ACC112 (cell line): ENCODE results near the gene YTHDF1.

Experiments used
- H2AFZ ChIP-seq: fragments of 200-600 bp; sonication (generic); one replicate; pipeline ENCODE4 v1.6.0; 2017; ENCODE audit warnings: antibody characterized with exemption, low read length; ENCODE audit not compliant: unreplicated experiment
- H3K27ac ChIP-seq: fragments of 200-600 bp; sonication (generic); 2 replicates; pipeline ENCODE4 v1.5.1; 2014; ENCODE audit warnings: low read depth, mild to moderate bottlenecking, antibody characterized with exemption, low read length, moderate library complexity
- H3K27me3 ChIP-seq: fragments of 200-600 bp; sonication (generic); 2 replicates; pipeline ENCODE4 v1.6.1; 2014; ENCODE audit warnings: mild to moderate bottlenecking, antibody characterized with exemption, low read length, moderate library complexity, mixed read lengths; ENCODE audit not compliant: insufficient read depth
- H3K36me3 ChIP-seq: fragments of 200-600 bp; sonication (generic); 2 replicates; pipeline ENCODE4 v1.6.1; 2016; ENCODE audit warnings: mild to moderate bottlenecking, antibody characterized with exemption, low read length, moderate library complexity, mixed read lengths; ENCODE audit not compliant: insufficient read depth
- H3K4me1 ChIP-seq: fragments of 200-600 bp; sonication (generic); one replicate; pipeline ENCODE4 v1.6.1; 2016; ENCODE audit warnings: low read length, mixed read lengths; ENCODE audit not compliant: insufficient read depth, unreplicated experiment, control insufficient read depth
- H3K4me3 ChIP-seq: fragments of 200-600 bp; sonication (generic); 2 replicates; pipeline ENCODE4 v1.5.1; 2014; ENCODE audit warnings: mild to moderate bottlenecking, low read depth, low read length
- H3K79me2 ChIP-seq: fragments of 200-600 bp; sonication (generic); one replicate; pipeline ENCODE4 v1.6.0; 2016; ENCODE audit warnings: low read length; ENCODE audit not compliant: control insufficient read depth, unreplicated experiment, insufficient read depth

Gene YTHDF1

GRCh38 chr20:63167026-63167917, 48.7 kb downstream of the YTHDF1 start:
- Histone ChIP-seq H3K27me3 (peaks cover 50% of the 10 kb centered on the region), H3K4me1 (no peaks in the 10 kb centered on the region), H3K4me3 (no peak overlapping the region), H2AFZ (no peak overlapping the region), H3K27ac (no peak overlapping the region), H3K36me3 (no peaks in the 10 kb centered on the region), H3K79me2 (no peaks in the 10 kb centered on the region)

GRCh38 chr20:63166193-63167020, 49.5 kb downstream of the YTHDF1 start:
- no peak overlapping the region for H2AFZ ChIP-seq
- H3K79me2 ChIP-seq, result no peaks in the 10 kb centered on the region
- H3K36me3 ChIP-seq, result no peaks in the 10 kb centered on the region
- H3K4me1 ChIP-seq, result no peaks in the 10 kb centered on the region
- no peak overlapping the region for H3K27ac ChIP-seq
- no peak overlapping the region for H3K4me3 ChIP-seq
- peaks cover 51% of the 10 kb centered on the region for H3K27me3 ChIP-seq

- Histone ChIP-seq H3K4me3 (no peak overlapping the region), H3K27ac (no peak overlapping the region), H3K79me2 (no peaks in the 10 kb centered on the region), H3K4me1 (no peaks in the 10 kb centered on the region), H3K27me3 (peaks cover 45% of the 10 kb centered on the region), H3K36me3 (no peaks in the 10 kb centered on the region), H2AFZ (no peak overlapping the region)
These were observed 50.4 kb downstream of the YTHDF1 start for GRCh38 chr20:63165356-63166192.

GRCh38 chr20:63164484-63165355, 51.2 kb downstream of the YTHDF1 start:
- H3K79me2 ChIP-seq, result no peaks in the 10 kb centered on the region
- no peak overlapping the region for H2AFZ ChIP-seq
- peaks cover 37% of the 10 kb centered on the region for H3K27me3 ChIP-seq
- H3K27ac ChIP-seq, result no peak overlapping the region
- no peaks in the 10 kb centered on the region for H3K36me3 ChIP-seq
- no peaks in the 10 kb centered on the region for H3K4me1 ChIP-seq
- H3K4me3 ChIP-seq, result no peak overlapping the region

GRCh38 chr20:63163596-63164483, 52.1 kb downstream of the YTHDF1 start:
- Histone ChIP-seq H2AFZ (no peak overlapping the region), H3K36me3 (no peaks in the 10 kb centered on the region), H3K4me3 (no peak overlapping the region), H3K79me2 (no peaks in the 10 kb centered on the region), H3K4me1 (no peaks in the 10 kb centered on the region), H3K27ac (no peak overlapping the region), H3K27me3 (peaks cover 33% of the 10 kb centered on the region)

GRCh38 chr20:63163171-63163570, 52.8 kb downstream of the YTHDF1 start:
- H3K4me3 ChIP-seq, result no peak overlapping the region
- peaks cover 33% of the 10 kb centered on the region for H3K27me3 ChIP-seq
- no peak overlapping the region for H3K27ac ChIP-seq
- no peak overlapping the region for H2AFZ ChIP-seq
- no peaks in the 10 kb centered on the region for H3K4me1 ChIP-seq
- no peaks in the 10 kb centered on the region for H3K36me3 ChIP-seq
- no peaks in the 10 kb centered on the region for H3K79me2 ChIP-seq

GRCh38 chr20:63162206-63162795, 53.6 kb downstream of the YTHDF1 start:
- Histone ChIP-seq H3K4me3 (no peak overlapping the region), H3K79me2 (no peaks in the 10 kb centered on the region), H3K36me3 (no peaks in the 10 kb centered on the region), H3K4me1 (no peaks in the 10 kb centered on the region), H3K27me3 (peaks cover 33% of the 10 kb centered on the region), H3K27ac (no peak overlapping the region), H2AFZ (no peak overlapping the region)

GRCh38 chr20:63161176-63161651, 54.7 kb downstream of the YTHDF1 start:
- H3K4me1 ChIP-seq, result peaks cover 2% of the 10 kb centered on the region
- H3K4me3 ChIP-seq, result no peak overlapping the region
- H3K27me3 ChIP-seq, result peaks cover 37% of the 10 kb centered on the region
- H3K36me3 ChIP-seq, result no peaks in the 10 kb centered on the region
- no peak overlapping the region for H2AFZ ChIP-seq
- H3K27ac ChIP-seq, result no peak overlapping the region
- no peaks in the 10 kb centered on the region for H3K79me2 ChIP-seq
